Rectal smooth muscle tissue (tissue), 1 donor: ENCODE measurements around the gene NGB.

Experiments used
- H3K27ac ChIP-seq: one replicate; pipeline ENCODE4 v1.7.0; 2013; ENCODE audit warnings: low read depth, low read length, inconsistent platforms
- H3K27me3 ChIP-seq: one replicate; pipeline ENCODE4 v1.7.0; 2013; ENCODE audit warnings: low read length; ENCODE audit not compliant: control insufficient read depth, insufficient read depth
- H3K36me3 ChIP-seq: one replicate; pipeline ENCODE4 v1.7.0; 2013; ENCODE audit warnings: low read length; ENCODE audit not compliant: control insufficient read depth, insufficient read depth
- H3K4me1 ChIP-seq: one replicate; pipeline ENCODE4 v1.7.0; 2013; ENCODE audit warnings: low read length; ENCODE audit not compliant: control insufficient read depth, insufficient read depth
- H3K4me3 ChIP-seq: one replicate; pipeline ENCODE4 v1.7.0; 2013; ENCODE audit warnings: low read length
- H3K9ac ChIP-seq: one replicate; pipeline ENCODE4 v1.7.0; 2013; ENCODE audit warnings: low read length

The NGB gene

DNA sequence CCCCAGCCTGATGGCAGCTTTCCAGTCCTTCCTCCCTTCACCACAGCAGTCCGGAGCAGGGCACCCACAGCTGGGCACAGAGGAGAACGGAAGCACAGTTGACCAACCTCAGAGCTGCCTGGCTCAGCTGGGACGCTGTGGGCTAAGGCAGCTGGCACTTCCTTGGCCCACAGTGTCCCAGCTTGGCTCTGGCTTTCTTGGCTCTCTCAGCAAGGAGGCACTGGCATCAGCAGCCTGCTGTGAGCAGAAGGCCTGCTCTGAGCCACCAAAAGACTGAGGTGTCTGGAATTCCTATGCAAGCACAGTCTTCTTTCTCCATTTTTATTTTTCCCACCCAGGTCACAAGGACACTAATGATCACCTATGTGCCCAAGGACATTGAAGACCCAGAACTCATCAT, 32.6 kb downstream of the NGB start:
- Histone ChIP-seq H3K27ac (no peak overlapping the region), H3K27me3 (no peaks in the 10 kb centered on the region), H3K4me3 (no peak overlapping the region)

DNA sequence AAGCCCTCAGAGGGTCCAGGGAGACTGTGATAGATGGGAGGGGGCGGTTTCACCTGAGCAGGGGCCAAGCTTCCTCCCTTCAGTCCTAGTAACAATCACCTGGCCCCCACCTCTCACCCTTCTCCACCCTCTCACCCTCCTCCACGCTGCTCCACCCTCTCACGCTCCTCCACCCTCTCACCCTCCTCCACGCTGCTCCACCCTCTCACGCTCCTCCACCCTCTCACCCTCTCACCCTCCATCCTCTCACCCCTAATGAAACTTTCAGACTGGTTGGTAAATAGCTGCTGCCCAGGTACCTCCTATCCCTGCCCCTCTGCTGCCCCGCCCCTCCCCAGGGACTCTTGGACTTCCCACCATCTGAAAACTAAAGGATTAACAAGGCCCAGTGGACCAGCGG, 34.2 kb downstream of the NGB start:
- Histone ChIP-seq H3K36me3 (no peaks in the 10 kb centered on the region), H3K4me3 (no peak overlapping the region), H3K4me1 (no peaks in the 10 kb centered on the region), H3K27me3 (no peaks in the 10 kb centered on the region), H3K9ac (no peak overlapping the region), H3K27ac (no peak overlapping the region)

More for the DNA sequence above, 32.6 kb downstream of the NGB start:
- Histone ChIP-seq H3K4me1 (no peaks in the 10 kb centered on the region), H3K9ac (no peak overlapping the region), H3K36me3 (no peaks in the 10 kb centered on the region)

DNA sequence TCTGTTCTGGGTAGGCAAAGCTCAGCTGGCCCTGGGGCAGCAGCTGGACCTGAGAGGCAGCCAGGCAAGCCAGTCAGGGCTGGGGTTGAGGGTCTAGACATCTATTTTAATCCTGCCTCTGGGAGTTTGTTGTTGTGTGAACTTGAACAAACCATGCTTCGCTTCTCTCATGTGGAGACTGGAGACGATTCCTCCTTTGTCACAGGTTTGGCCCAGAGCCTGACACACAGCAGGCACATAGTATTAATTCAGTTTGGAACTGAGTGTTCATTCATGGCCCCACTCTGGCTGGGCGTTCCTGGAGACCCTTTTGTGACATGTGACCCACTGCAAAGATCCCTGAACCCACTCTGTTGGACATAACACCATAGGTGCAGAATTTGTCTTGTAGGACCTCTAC, 39.3 kb downstream of the NGB start:
- no peak overlapping the region for H3K27ac ChIP-seq

DNA sequence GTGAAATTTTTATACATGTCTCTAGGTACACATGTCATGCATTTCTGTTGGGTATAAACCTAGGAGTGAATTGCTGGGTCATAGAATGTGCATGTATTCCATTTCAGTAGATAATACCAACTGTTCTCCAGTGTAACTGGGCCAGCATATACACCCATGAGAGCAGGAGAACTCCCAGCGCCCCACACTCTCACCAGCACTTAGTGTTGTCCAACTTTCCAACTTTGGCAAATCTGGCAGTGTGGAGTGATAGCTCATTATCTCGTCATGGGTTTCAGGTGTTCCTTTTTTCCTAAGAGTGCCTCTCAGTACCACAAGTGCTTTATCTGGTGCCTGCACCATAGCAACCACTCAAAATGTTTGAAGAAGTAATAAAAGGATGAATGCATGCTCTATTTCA, 40.1 kb downstream of the NGB start:
- no peak overlapping the region for H3K4me3 ChIP-seq
- H3K27me3 ChIP-seq: no peaks in the 10 kb centered on the region
- H3K36me3 ChIP-seq: no peaks in the 10 kb centered on the region
- H3K4me1 ChIP-seq: no peaks in the 10 kb centered on the region
- no peak overlapping the region for H3K27ac ChIP-seq
- no peak overlapping the region for H3K9ac ChIP-seq

More for the DNA sequence above, 39.3 kb downstream of the NGB start:
- H3K27me3 ChIP-seq: no peaks in the 10 kb centered on the region
- H3K36me3 ChIP-seq: no peaks in the 10 kb centered on the region
- H3K4me1 ChIP-seq: no peaks in the 10 kb centered on the region
- H3K4me3 ChIP-seq: no peak overlapping the region
- no peak overlapping the region for H3K9ac ChIP-seq

DNA sequence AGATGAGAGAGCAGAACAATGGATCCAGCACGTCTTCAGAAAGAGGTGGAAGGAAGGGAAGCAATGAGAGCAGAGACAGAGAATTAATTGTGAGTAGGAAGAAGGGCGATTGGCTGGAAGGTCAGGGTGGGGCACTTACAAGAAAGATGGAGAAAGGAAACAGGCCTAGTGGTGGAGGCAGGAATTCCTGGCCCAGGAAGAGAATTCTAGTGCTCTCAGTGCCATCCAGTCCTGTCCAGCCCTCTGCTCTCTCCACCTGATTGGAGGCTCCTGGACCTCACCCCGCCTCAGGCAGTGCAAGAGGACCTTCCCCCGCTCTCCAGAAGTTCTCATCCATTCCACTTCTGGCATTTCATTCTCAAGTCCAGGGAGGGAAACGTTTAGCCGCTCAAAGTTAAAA, 43.0 kb downstream of the NGB start:
- Histone ChIP-seq H3K9ac (no peak overlapping the region), H3K36me3 (no peaks in the 10 kb centered on the region), H3K27ac (no peak overlapping the region), H3K27me3 (no peaks in the 10 kb centered on the region), H3K4me3 (no peak overlapping the region), H3K4me1 (no peaks in the 10 kb centered on the region)

DNA sequence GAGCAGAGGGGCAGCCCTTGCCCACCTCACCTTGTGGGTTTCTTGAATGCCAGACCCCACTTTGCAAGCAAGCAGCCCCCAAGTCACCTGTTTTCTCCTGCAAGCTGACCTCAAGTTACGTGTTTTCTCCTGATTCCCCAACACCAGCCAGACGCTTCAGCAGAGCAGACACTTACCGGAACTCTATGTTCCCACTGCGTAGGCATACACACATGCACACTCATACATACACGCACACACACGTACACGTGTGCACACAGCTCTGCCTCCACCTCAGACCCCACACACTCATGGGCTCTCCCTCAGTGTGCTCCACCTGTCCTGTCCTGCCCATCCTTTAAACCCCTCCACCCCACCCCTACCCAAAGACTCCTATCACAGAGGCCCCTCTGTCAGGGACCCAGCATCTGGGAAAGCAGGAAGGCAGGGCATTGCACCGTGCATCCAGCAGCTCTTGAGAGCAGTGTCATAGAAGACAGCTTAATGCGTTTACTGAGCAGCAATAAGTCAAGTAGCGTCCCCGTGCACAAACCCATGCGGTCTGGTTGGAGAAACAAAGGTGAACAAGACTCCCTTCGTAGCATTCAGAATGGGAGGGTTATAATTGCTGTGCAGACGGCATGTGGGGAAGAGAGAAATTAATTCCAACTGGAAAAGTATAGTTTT, 45.0 kb downstream of the NGB start:
- H3K4me1 ChIP-seq: no peaks in the 10 kb centered on the region
- no peak overlapping the region for H3K4me3 ChIP-seq
- no peak overlapping the region for H3K9ac ChIP-seq
- H3K27me3 ChIP-seq: no peaks in the 10 kb centered on the region
- H3K36me3 ChIP-seq: no peaks in the 10 kb centered on the region
- no peak overlapping the region for H3K27ac ChIP-seq

DNA sequence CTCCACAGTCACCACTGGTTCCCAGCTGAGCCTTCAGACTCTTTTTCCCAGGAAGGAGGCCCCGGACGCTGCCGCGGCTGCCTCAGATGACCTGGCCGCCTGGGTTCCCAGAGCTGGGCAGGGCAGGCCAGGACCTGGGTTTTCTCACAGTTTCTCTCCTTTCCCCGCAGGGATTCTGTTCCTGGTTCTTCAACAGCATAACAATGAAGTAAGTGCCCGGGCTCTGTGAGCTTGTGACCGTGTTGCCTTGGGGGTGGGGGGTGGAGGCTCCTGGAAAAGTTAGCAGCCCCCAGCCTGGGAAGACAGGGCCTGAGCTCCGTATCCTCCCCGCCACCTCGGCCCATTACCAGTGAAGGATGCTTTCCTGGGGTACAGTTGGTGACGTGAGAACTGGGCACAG, 45.8 kb downstream of the NGB start:
- Histone ChIP-seq H3K4me1 (no peaks in the 10 kb centered on the region), H3K4me3 (no peak overlapping the region), H3K9ac (no peak overlapping the region), H3K36me3 (no peaks in the 10 kb centered on the region), H3K27me3 (no peaks in the 10 kb centered on the region), H3K27ac (no peak overlapping the region)

DNA sequence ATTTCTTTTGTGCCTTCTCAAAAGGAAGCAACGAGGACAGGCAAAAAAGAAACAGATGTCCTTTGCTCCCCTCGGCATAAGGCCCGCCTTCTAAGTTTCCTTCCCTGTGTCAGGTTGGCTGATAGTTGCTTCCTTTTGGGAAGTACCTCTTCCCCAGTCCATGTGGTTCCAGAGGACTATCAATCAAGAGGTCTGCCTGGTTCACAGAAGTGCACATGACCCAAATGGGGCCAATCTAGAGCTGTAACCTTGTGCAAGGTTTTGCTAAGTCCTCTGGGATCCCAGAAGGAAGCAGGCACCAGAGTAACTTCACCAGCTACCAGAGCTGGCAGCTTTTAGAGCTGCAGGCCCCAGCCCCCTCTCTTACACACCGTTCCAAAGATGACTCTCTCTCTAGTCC, 46.8 kb downstream of the NGB start:
- Histone ChIP-seq H3K36me3 (no peaks in the 10 kb centered on the region), H3K4me1 (no peaks in the 10 kb centered on the region), H3K27ac (no peak overlapping the region), H3K4me3 (no peak overlapping the region), H3K27me3 (no peaks in the 10 kb centered on the region), H3K9ac (no peak overlapping the region)

DNA sequence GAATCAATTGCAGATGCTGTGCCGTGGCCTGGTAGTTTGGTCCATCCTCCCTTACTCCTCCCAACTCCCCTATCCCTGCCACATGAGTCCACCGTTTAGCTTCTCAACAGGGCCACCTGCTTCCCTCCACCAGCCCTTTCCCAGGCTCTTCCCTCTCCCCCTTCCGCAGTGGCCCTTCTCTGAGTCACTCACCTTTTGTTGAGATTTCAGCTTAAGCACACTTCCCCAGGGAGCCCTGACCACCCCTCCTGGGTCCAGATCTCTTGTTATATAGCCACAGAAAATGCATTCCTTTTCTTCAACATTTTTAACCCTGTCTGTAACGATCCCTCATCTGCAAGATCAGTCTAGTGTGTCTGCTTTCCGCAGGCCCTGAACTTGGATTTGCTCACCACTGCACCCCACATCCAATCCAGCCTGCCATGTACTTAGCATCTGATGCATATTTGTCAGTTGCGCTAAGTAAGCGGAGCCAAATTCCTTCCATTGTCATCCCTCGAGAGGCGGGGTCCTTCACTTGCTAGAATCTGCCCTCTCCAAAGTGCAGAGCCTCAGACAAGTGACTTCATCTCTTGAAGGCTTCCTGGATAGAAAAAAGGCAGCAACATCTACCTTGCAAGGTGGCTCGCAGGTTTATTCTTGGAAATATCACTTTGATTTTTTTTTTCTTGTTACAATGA, 48.3 kb downstream of the NGB start:
- no peak overlapping the region for H3K27ac ChIP-seq

DNA sequence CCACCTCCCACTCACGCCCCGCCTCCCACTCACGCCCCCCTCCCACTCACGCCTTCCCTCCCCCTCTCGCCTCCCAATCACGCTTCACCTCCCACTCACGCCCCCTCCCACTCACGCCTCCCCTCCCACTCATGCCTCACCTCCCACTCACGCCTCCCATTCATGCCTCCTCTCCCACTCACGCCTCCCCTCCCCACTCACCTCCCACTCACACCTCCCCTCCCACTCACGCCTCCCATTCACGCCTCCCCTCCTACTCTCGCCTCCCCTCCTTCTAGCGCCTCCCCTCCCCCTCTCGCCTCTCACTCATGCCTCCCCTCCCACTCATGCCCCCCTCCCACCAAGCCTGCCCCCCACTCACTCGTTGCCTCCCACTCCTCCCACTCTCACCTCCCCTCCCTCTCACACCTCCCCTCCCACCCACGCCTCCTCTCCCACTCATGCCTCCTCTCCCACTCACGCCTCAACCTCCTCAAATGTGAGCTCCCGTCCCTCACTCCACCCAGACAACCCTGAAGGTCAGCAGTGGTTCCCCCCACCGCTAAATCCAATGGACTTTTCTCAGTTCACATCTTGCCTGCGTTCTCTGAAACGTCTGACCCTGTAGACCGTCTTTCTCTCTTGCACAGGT, 49.6 kb downstream of the NGB start:
- no peaks in the 10 kb centered on the region for H3K27me3 ChIP-seq

More for the DNA sequence above, 48.3 kb downstream of the NGB start:
- no peaks in the 10 kb centered on the region for H3K36me3 ChIP-seq
- H3K4me3 ChIP-seq: no peak overlapping the region
- no peak overlapping the region for H3K9ac ChIP-seq
- H3K4me1 ChIP-seq: no peaks in the 10 kb centered on the region
- no peaks in the 10 kb centered on the region for H3K27me3 ChIP-seq

DNA sequence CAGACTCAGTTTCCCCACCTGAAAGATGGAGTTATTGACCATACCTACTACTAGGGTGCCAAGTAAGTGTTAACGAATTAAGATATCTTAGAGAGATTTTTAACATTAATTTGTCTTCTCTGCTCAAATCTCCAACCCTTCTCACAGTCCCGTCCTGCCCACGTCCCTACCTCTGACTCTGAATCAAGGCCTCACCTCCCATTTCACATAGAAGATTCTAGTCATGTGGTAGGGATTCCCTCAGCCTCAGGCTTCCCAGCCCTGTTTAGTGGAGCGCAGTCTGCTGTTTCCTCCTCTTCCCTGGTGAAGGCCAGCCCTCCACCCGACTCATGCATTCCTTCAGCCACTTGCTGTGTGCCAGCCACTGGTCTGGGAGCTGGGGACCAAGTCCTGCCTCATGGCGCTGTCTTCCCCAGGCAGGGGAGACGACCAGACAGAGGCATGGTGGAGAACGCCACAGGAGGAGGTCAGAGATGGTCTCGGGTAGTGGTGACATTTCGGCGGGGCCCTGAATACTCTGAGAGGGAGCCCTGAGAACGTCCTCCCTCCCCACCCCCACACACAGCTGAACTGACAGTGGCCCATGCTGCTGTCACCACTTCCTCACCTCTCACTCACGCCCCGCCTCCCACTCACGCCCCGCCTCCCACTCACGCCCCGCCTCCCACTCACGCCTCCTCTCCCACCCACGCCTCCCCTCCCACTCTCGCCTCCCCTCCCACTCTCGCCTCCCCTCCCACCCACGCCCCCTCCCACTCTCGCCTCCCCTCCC, 50.6 kb downstream of the NGB start:
- Histone ChIP-seq H3K4me1 (no peaks in the 10 kb centered on the region), H3K36me3 (no peaks in the 10 kb centered on the region), H3K27me3 (no peaks in the 10 kb centered on the region), H3K27ac (no peak overlapping the region), H3K4me3 (no peak overlapping the region), H3K9ac (no peak overlapping the region)

More for the DNA sequence above, 49.6 kb downstream of the NGB start:
- no peak overlapping the region for H3K4me3 ChIP-seq
- no peaks in the 10 kb centered on the region for H3K4me1 ChIP-seq
- H3K27ac ChIP-seq: no peak overlapping the region
- no peaks in the 10 kb centered on the region for H3K36me3 ChIP-seq
- no peak overlapping the region for H3K9ac ChIP-seq

DNA sequence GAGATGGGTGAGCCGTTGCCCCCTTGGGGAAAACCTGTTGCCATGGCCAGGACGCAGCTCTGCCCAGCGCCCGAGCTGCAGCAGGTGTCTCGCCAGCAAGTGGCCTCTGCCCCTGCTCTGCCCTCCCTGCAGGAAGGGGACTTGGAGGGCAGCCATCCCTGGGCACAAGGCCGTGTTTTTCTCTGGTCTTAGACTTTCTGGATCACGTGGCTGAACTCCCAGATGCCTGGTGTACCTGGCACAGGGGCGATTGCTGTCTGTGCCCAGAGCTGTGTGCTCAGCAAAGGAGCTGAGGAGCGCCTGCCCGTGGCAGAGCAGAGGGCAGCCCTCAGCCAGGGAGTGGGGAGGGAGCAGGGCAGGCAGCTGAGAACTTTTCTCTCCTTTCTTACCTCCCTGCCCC, 51.4 kb downstream of the NGB start:
- no peaks in the 10 kb centered on the region for H3K4me1 ChIP-seq
- no peak overlapping the region for H3K27ac ChIP-seq
- H3K4me3 ChIP-seq: no peak overlapping the region
- no peaks in the 10 kb centered on the region for H3K27me3 ChIP-seq
- H3K9ac ChIP-seq: no peak overlapping the region
- H3K36me3 ChIP-seq: no peaks in the 10 kb centered on the region
